WERI-Rb-1 (cell line): Measurements from ENCODE around the gene BRSK1.

Source experiments
- DNase-seq: peaks from one replicate; pipeline ENCODE4 v3.0.0-alpha.2; 2020
- H3K27ac ChIP-seq: fragments of 250-450 bp; sonication (Bioruptor Pico); 2 replicates; pipeline ENCODE4 v1.5.1; 2020; ENCODE audit warnings: mild to moderate bottlenecking, moderate library complexity
- H3K27me3 ChIP-seq: fragments of 250-450 bp; sonication (Bioruptor Pico); 2 replicates; pipeline ENCODE4 v1.5.1; 2021; ENCODE audit warnings: mild to moderate bottlenecking, low read depth, moderate library complexity; ENCODE audit not compliant: insufficient read depth, severe bottlenecking
- H3K36me3 ChIP-seq: fragments of 250-450 bp; sonication (Bioruptor Pico); 2 replicates; pipeline ENCODE4 v1.5.1; 2020; ENCODE audit warnings: mild to moderate bottlenecking, moderate library complexity
- H3K4me3 ChIP-seq: 2 replicates; pipeline ENCODE4 v1.5.1; 2011; ENCODE audit warnings: low read depth, mild to moderate bottlenecking, control low read depth, low read length
- H3K9me3 ChIP-seq: fragments of 250-450 bp; sonication (Bioruptor Pico); 2 replicates; pipeline ENCODE4 v1.5.1; 2021; ENCODE audit warnings: mild to moderate bottlenecking, moderate library complexity; ENCODE audit not compliant: severe bottlenecking
- TF ChIP-seq, protein P1 (sequence below): IDR thresholded peaks from 2 replicates; pipeline ENCODE4 v1.5.1; 2011; ENCODE audit warnings: low read depth, mild to moderate bottlenecking, control low read depth, inconsistent platforms, low read length

BRSK1 gene

GRCh38 chr19:55251341-55252081, 32.3 kb upstream of the BRSK1 start:
- TF ChIP-seq, protein P1, sequence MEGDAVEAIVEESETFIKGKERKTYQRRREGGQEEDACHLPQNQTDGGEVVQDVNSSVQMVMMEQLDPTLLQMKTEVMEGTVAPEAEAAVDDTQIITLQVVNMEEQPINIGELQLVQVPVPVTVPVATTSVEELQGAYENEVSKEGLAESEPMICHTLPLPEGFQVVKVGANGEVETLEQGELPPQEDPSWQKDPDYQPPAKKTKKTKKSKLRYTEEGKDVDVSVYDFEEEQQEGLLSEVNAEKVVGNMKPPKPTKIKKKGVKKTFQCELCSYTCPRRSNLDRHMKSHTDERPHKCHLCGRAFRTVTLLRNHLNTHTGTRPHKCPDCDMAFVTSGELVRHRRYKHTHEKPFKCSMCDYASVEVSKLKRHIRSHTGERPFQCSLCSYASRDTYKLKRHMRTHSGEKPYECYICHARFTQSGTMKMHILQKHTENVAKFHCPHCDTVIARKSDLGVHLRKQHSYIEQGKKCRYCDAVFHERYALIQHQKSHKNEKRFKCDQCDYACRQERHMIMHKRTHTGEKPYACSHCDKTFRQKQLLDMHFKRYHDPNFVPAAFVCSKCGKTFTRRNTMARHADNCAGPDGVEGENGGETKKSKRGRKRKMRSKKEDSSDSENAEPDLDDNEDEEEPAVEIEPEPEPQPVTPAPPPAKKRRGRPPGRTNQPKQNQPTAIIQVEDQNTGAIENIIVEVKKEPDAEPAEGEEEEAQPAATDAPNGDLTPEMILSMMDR: no peak
- Histone ChIP-seq H3K4me3 (no peak overlapping the region), H3K9me3 (no peaks in the 10 kb centered on the region), H3K27ac (no peak overlapping the region), H3K27me3 (no peaks in the 10 kb centered on the region), H3K36me3 (peaks cover 53% of the 10 kb centered on the region)
- no peak for DNase-seq

- H3K36me3 ChIP-seq: peaks cover 58% of the 10 kb centered on the region
- no peak for DNase-seq
- H3K27me3 ChIP-seq: no peaks in the 10 kb centered on the region
- no peaks in the 10 kb centered on the region for H3K9me3 ChIP-seq
- no peak overlapping the region for H3K4me3 ChIP-seq
- TF ChIP-seq, protein P1: no peak
- no peak overlapping the region for H3K27ac ChIP-seq
Measured at GRCh38 chr19:55252760-55253663, 30.8 kb upstream of the BRSK1 start.

- H3K27ac ChIP-seq: no peak overlapping the region
- peaks cover 52% of the 10 kb centered on the region for H3K36me3 ChIP-seq
- H3K9me3 ChIP-seq: no peaks in the 10 kb centered on the region
- no peak for DNase-seq
- H3K27me3 ChIP-seq: no peaks in the 10 kb centered on the region
- TF ChIP-seq, protein P1: no peak
- H3K4me3 ChIP-seq: no peak overlapping the region
Measured at GRCh38 chr19:55253842-55254624, 29.8 kb upstream of the BRSK1 start.

DNA sequence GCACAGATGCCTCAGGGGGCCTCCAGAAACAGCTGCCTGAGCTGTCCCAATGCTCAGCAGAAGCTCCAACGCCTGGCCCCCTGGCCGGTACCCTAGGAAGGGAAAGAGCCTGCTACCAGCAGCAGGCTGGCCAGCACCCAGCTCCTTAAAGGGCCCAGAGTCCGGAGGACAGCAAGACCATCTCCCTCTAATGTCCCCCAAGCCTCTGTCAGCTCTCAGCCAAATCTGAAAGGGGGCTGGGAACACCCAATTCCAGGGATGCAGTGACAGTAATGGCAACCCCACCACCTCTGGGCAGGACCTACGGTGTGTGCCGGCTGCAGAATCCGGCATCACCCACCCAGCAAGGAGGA, 29.2 kb upstream of the BRSK1 start:
- DNase-seq: no peak
- Histone ChIP-seq H3K4me3 (no peak overlapping the region), H3K27ac (no peak overlapping the region), H3K36me3 (peaks cover 52% of the 10 kb centered on the region), H3K9me3 (no peaks in the 10 kb centered on the region), H3K27me3 (no peaks in the 10 kb centered on the region)
- TF ChIP-seq, protein P1: no peak

DNA sequence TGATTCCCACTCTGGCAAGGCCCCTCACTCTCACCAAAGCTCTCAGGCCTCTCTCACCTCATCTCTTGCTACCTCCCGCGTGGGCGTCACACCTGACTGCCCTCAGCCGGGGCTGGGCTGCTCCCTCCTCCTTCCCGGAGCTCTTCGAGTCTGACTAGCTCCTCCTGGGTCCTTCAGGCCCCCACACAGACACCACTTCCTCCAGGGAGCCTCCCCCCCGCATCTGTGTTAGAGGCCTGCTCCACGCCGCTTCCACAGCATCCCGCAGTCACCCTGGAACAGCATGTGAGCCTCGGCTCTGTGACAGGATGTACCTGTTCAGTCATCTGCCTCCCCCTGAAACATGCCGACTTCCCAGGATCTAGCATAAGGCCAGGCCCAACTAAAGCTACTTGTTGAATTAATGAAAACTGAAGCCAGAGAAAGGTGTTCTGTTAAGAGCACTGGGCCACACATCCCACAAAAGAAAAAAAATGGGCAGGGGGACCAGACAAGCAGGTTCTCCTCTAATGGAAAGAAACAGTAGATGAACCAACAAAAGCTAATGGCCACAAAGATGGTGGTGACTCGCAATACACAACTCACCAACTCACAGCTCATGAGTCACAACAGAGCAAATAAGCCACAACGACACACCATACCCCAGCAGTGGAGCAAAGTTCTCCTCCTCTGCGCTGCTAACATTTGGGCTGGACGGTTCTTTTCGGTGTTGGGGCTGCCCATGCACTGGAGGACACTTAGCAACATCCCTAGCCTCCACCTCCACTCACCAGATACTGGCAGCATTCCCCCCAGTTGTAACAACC, 28.0 kb upstream of the BRSK1 start:
- Histone ChIP-seq H3K27ac (no peak overlapping the region), H3K9me3 (no peaks in the 10 kb centered on the region), H3K4me3 (no peak overlapping the region), H3K36me3 (peaks cover 46% of the 10 kb centered on the region), H3K27me3 (no peaks in the 10 kb centered on the region)
- TF ChIP-seq, protein P1: no peak
- DNase-seq: no peak
